CD4-positive, alpha-beta T cell (primary cell): Measurements from ENCODE around the gene SEL1L. TPM values are rescaled to one million over a fixed set of nuclear protein-coding genes. Genes with fewer than 3 reads are reported as not detected.
"Not testable (repeated sequence)": the region's sequence is repeated elsewhere in the genome, so short reads cannot be mapped to it uniquely, and the experiment has no call there.

Source experiments
- ATAC-seq: fragments of 200-7000 bp; cut with Tn5 transposase; one replicate; pipeline ENCODE4 v1.10.0; 2022; ENCODE audit warnings: mild to moderate bottlenecking; ENCODE audit not compliant: poor library complexity
- CTCF ChIA-PET: fragments of 350-600 bp; sonication (Branson Sonifier 250); formaldehyde crosslinking; loops from one replicate; lab custom pipeline; 2021; ENCODE audit warnings: antibody characterized with exemption, inconsistent platforms; lab: Charles Lee
- POLR2A ChIA-PET: fragments of 350-600 bp; sonication (Branson Sonifier 250); formaldehyde crosslinking; loops from one replicate; lab custom pipeline; 2021; ENCODE audit warnings: antibody characterized with exemption, inconsistent platforms; lab: Charles Lee
- DNase-seq, 14 experiments: peaks; one replicate each; pipeline ENCODE4 v3.0.0-alpha.2; 2013 to 2020; ENCODE audit warnings: mixed read lengths in 2 of 14
- H3K27ac ChIP-seq, 2 donors: one replicate each; pipeline versions ENCODE4 v1.5.1 to v1.7.0; 2013; ENCODE audit warnings: low read length in 2 of 2, low read depth in 1 of 2, mild to moderate bottlenecking in 1 of 2
- H3K27me3 ChIP-seq, 2 experiments: 1 replicate in 1 of 2; 2 replicates in 1 of 2; pipeline versions ENCODE4 v1.6.1 to v1.7.0; 2013; ENCODE audit warnings: low read length in 2 of 2, control low read depth in 1 of 2, mild to moderate bottlenecking in 1 of 2, moderate library complexity in 1 of 2; ENCODE audit not compliant: insufficient read depth in 2 of 2, control insufficient read depth in 1 of 2
- H3K36me3 ChIP-seq: one replicate; pipeline ENCODE4 v1.6.1; 2013; ENCODE audit warnings: low read length, control low read depth; ENCODE audit not compliant: insufficient read depth
- H3K4me1 ChIP-seq: one replicate; pipeline ENCODE4 v1.6.1; 2013; ENCODE audit warnings: low read length, control low read depth; ENCODE audit not compliant: insufficient read depth
- H3K4me3 ChIP-seq: one replicate; pipeline ENCODE4 v1.5.1; 2013; ENCODE audit warnings: mild to moderate bottlenecking, low read length, moderate library complexity
- H3K9me3 ChIP-seq, 2 experiments: 1 replicate in 1 of 2; 2 replicates in 1 of 2; pipeline versions ENCODE4 v1.6.1 to v1.7.0; 2013; ENCODE audit warnings: low read length in 2 of 2, mild to moderate bottlenecking in 2 of 2, control low read depth in 1 of 2, moderate library complexity in 1 of 2; ENCODE audit not compliant: control insufficient read depth in 1 of 2, insufficient read depth in 1 of 2
- H3K27ac Mint-ChIP-seq: one replicate; pipeline ENCODE4 v1.8.0; 2020; ENCODE audit warnings: mixed read lengths
- H3K27me3 Mint-ChIP-seq: one replicate; pipeline ENCODE4 v1.8.0; 2021; ENCODE audit warnings: mixed read lengths
- H3K36me3 Mint-ChIP-seq: one replicate; pipeline ENCODE4 v1.8.0; 2021; ENCODE audit warnings: low read depth, mixed read lengths
- H3K4me1 Mint-ChIP-seq: one replicate; pipeline ENCODE4 v1.8.0; 2021; ENCODE audit warnings: low read depth, mixed read lengths
- H3K4me3 Mint-ChIP-seq: one replicate; pipeline ENCODE4 v1.8.0; 2020; ENCODE audit warnings: mild to moderate bottlenecking, mixed read lengths
- H3K9me3 Mint-ChIP-seq: one replicate; pipeline ENCODE4 v1.8.0; 2020; ENCODE audit warnings: mixed read lengths
- CTCF ChIP-seq: fragments of 200-600 bp; IDR thresholded peaks from one replicate; pipeline ENCODE4 v1.8.0; 2022; ENCODE audit warnings: antibody characterized with exemption, mild to moderate bottlenecking
- intact Hi-C, 2 experiments: fragments of 100-400 bp; cut with DNase I in 1 of 2; cut with micrococcal nuclease in 1 of 2; formaldehyde crosslinking; loops; one replicate each; pipeline versions ENCODE4 v1.15.1 to v1.9.0; 2023 to 2025; cut with DNase I, micrococcal nuclease
- total RNA-seq, 174 experiments: library from RNA in 2 of 174; stranded (reverse) in 2 of 174; gene quantifications; one replicate each; pipeline ENCODE4 v1.2.3 and lab custom pipeline; 2021 to 2026

The SEL1L gene
- total RNA-seq, 2 experiments from 2014 or later, result 40.6 to 46.4 TPM

GRCh38 chr14:81433378-81433777 lies 100.3 kb downstream of the SEL1L start:
- H3K36me3 ChIP-seq, result no peaks in the 10 kb centered on the region
- peaks cover 48 to 55% of the 10 kb centered on the region in 2 experiments for H3K27me3 ChIP-seq
- H3K27ac ChIP-seq, result no peak overlapping the region
- intact Hi-C loops, result no loop called here
- Mint-ChIP-seq H3K4me1 (peaks cover 15% of the 10 kb centered on the region), H3K4me3 (no peak overlapping the region), H3K9me3 (no peaks in the 10 kb centered on the region), H3K36me3 (no peaks in the 10 kb centered on the region), H3K27me3 (peaks cover 64% of the 10 kb centered on the region), H3K27ac (no peak overlapping the region)
- CTCF ChIA-PET, result no interaction called here
- no peak overlapping the region for H3K4me3 ChIP-seq
- no peak for DNase-seq
- no peak for TF ChIP-seq CTCF
- H3K4me1 ChIP-seq, result peaks cover 14% of the 10 kb centered on the region
- ATAC-seq, result no peak
- peaks cover 0 to 7% of the 10 kb centered on the region in 2 experiments for H3K9me3 ChIP-seq
- POLR2A ChIA-PET, result no interaction called here

GRCh38 chr14:81432219-81432661 lies 101.4 kb downstream of the SEL1L start:
- H3K9me3 ChIP-seq, result peaks cover 0 to 7% of the 10 kb centered on the region in 2 experiments
- no peak for TF ChIP-seq CTCF
- intact Hi-C loops, result no loop called here
- H3K4me3 Mint-ChIP-seq, result no peak overlapping the region
- H3K4me1 ChIP-seq, result peaks cover 14% of the 10 kb centered on the region
- H3K27ac ChIP-seq, result no peak overlapping the region
- no peak for ATAC-seq
- ChIA-PET POLR2A (no interaction called here), CTCF (no interaction called here)
- peaks cover 62% of the 10 kb centered on the region for H3K27me3 Mint-ChIP-seq
- H3K27me3 ChIP-seq, result peaks cover 42 to 49% of the 10 kb centered on the region in 2 experiments
- H3K27ac Mint-ChIP-seq, result no peak overlapping the region
- H3K9me3 Mint-ChIP-seq, result no peaks in the 10 kb centered on the region
- peaks cover 12% of the 10 kb centered on the region for H3K4me1 Mint-ChIP-seq
- H3K36me3 Mint-ChIP-seq, result no peaks in the 10 kb centered on the region
- DNase-seq, result no peak
- no peak overlapping the region for H3K4me3 ChIP-seq
- no peaks in the 10 kb centered on the region for H3K36me3 ChIP-seq

GRCh38 chr14:81430235-81430634 lies 103.4 kb downstream of the SEL1L start:
- ChIA-PET POLR2A (no interaction called here), CTCF (no interaction called here)
- H3K36me3 ChIP-seq, result no peaks in the 10 kb centered on the region
- Mint-ChIP-seq H3K4me3 (no peak overlapping the region), H3K4me1 (peaks cover 1% of the 10 kb centered on the region), H3K27me3 (peaks cover 60% of the 10 kb centered on the region), H3K27ac (no peak overlapping the region), H3K36me3 (no peaks in the 10 kb centered on the region), H3K9me3 (no peaks in the 10 kb centered on the region)
- no peak overlapping the region for H3K27ac ChIP-seq
- H3K4me1 ChIP-seq, result peaks cover 2% of the 10 kb centered on the region
- H3K27me3 ChIP-seq, result peaks cover 34 to 39% of the 10 kb centered on the region in 2 experiments
- intact Hi-C loops, result no loop called here
- ATAC-seq, result no peak
- no peak overlapping the region for H3K4me3 ChIP-seq
- no peaks in the 10 kb centered on the region for H3K9me3 ChIP-seq
- no peak for TF ChIP-seq CTCF
- DNase-seq, result no peak

- H3K27ac Mint-ChIP-seq, H3K4me1 ChIP-seq, POLR2A ChIA-PET, ATAC-seq, H3K36me3 ChIP-seq, H3K27ac ChIP-seq, H3K9me3 Mint-ChIP-seq, H3K4me3 Mint-ChIP-seq, DNase-seq, H3K4me1 Mint-ChIP-seq, H3K4me3 ChIP-seq, H3K36me3 Mint-ChIP-seq, H3K9me3 ChIP-seq, CTCF ChIA-PET, intact Hi-C loops: not testable (repeated sequence)
- peaks cover 56% of the 10 kb centered on the region for H3K27me3 Mint-ChIP-seq
- H3K27me3 ChIP-seq, result peaks cover 33 to 34% of the 10 kb centered on the region in 2 experiments
Measured at GRCh38 chr14:81429749-81430148, 103.9 kb downstream of the SEL1L start.
